ENCODE measurements around the gene FMN1.

The FMN1 gene

GRCh38 chr15:32838338-32838737 is 356.2 kb downstream of the FMN1 start:
- Histone ChIP-seq H3K4me3 (ENCODE audit: low read depth in 1 of 2, low read length in 1 of 2) (no peak overlapping the region), H3K9me3 (no peaks in the 10 kb centered on the region), H3K27ac (no peak overlapping the region), H3K27me3 (peaks cover 13% of the 10 kb centered on the region), H3K36me3 (no peaks in the 10 kb centered on the region), H3K4me1 (ENCODE audit: control insufficient read depth in 1 of 2, insufficient read depth in 1 of 2, low read depth in 1 of 2, low read length in 1 of 2) (no peaks in the 10 kb centered on the region)
- TF ChIP-seq CTCF (IDR thresholded peaks at IDR 0.05): no peak

DNA sequence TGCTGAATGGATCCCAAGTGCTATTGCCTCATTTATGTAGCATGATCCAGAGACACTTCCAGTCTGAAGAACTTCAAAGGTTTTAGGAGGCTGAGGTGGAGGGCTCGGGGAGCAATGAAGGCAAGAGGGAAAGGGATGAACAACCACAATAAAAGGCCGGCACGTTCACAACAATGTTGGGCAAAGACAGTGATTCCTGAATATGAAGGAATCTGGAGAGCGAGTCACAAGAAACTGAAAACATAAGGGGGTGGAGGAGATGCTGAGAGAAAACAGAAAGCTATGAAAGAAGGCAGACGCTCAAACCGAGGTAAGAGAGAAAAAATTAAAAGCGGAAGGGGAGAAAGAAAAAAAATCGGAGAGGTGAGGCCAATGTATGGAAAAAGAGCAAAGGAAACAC is 356.6 kb downstream of the FMN1 start:
- Histone ChIP-seq H3K36me3 (no peaks in the 10 kb centered on the region), H3K4me1 (ENCODE audit: control insufficient read depth in 1 of 2, insufficient read depth in 1 of 2, low read depth in 1 of 2, low read length in 1 of 2) (no peaks in the 10 kb centered on the region), H3K27me3 (peaks cover 13% of the 10 kb centered on the region), H3K27ac (no peak overlapping the region), H3K4me3 (ENCODE audit: low read depth in 1 of 2, low read length in 1 of 2) (no peak overlapping the region), H3K9me3 (no peaks in the 10 kb centered on the region)
- no peak for TF ChIP-seq CTCF (IDR thresholded peaks at IDR 0.05)

DNA sequence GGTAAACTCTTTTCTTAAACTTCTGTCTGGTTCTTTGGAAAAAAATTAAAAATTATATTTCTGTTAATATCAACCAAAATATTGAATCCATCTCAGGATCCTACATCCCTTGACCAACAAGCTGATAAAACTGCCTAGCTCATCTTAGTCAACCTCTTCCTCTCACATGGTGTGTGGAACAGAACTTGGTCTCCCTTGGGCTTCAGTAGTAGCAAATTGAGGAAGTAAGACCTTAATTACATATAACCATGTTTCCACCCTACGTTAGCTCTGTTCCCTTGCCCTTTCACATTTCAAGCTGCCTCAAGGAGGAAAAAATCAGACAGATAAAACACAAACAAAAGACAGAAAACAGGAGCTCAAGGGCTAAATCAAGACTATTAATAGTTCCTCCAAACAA is 360.4 kb downstream of the FMN1 start:
- no peaks in the 10 kb centered on the region for H3K4me1 ChIP-seq (ENCODE audit: control insufficient read depth in 1 of 2, insufficient read depth in 1 of 2, low read depth in 1 of 2, low read length in 1 of 2)
- H3K27me3 ChIP-seq: peaks cover 16% of the 10 kb centered on the region
- no peak overlapping the region for H3K27ac ChIP-seq
- H3K4me3 ChIP-seq (ENCODE audit: low read depth in 1 of 2, low read length in 1 of 2): no peak overlapping the region
- no peaks in the 10 kb centered on the region for H3K9me3 ChIP-seq
- TF ChIP-seq CTCF (IDR thresholded peaks at IDR 0.05): no peak
- H3K36me3 ChIP-seq: no peaks in the 10 kb centered on the region

- H3K9me3 ChIP-seq: no peaks in the 10 kb centered on the region
- H3K4me3 ChIP-seq (ENCODE audit: low read depth in 1 of 2, low read length in 1 of 2): no peak overlapping the region
- no peaks in the 10 kb centered on the region for H3K4me1 ChIP-seq (ENCODE audit: control insufficient read depth in 1 of 2, insufficient read depth in 1 of 2, low read depth in 1 of 2, low read length in 1 of 2)
- H3K27me3 ChIP-seq: peaks cover 17% of the 10 kb centered on the region
- no peak overlapping the region for H3K27ac ChIP-seq
- no peaks in the 10 kb centered on the region for H3K36me3 ChIP-seq
- TF ChIP-seq CTCF (IDR thresholded peaks at IDR 0.05): no peak
These were observed 361.1 kb downstream of the FMN1 start for GRCh38 chr15:32833379-32833821.

DNA sequence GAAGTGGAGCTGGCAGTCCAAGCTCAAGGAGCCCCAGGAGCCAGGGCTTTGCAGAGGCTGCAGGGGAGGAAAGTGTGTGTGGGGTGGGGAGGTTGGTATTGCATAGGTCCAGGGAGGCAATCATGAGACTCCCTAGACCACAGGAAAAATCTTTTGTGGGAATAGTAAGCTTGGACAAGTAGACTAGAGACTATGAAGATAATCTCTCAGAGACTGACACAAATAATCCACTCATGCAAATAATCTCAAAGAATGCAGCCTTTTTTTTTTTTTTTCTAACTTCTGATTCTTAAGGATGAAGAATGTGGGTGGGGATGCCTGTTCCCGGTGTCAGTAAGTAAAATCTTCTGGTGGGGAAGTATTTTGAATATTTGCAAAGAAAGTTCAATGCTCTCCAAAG is 363.0 kb downstream of the FMN1 start:
- TF ChIP-seq CTCF (IDR thresholded peaks at IDR 0.05): no peak
- H3K27me3 ChIP-seq: peaks cover 17% of the 10 kb centered on the region
- H3K4me1 ChIP-seq (ENCODE audit: control insufficient read depth in 1 of 2, insufficient read depth in 1 of 2, low read depth in 1 of 2, low read length in 1 of 2): no peaks in the 10 kb centered on the region
- H3K4me3 ChIP-seq (ENCODE audit: low read depth in 1 of 2, low read length in 1 of 2): no peak overlapping the region
- no peak overlapping the region for H3K27ac ChIP-seq
- H3K36me3 ChIP-seq: no peaks in the 10 kb centered on the region
- no peaks in the 10 kb centered on the region for H3K9me3 ChIP-seq

DNA sequence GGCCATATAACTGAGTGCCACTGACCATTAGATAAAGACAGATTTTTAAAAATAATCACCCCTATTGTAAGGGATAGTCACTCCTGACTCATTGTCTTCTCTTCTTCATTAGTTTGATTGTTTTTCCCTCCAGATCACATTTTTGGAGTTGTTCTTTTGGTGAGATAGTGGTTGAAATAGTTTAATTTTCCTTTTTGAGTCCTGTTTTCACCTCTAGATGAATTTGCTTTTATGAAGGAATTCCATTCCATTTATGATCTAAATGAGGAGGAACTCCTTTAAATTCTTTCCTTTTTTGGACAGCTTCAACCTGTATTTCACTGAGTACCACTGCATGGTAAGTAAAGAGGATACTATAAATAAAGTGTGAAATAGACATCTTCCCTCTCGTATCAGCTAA is 364.3 kb downstream of the FMN1 start:
- Histone ChIP-seq H3K4me3 (ENCODE audit: low read depth in 1 of 2, low read length in 1 of 2) (no peak overlapping the region), H3K4me1 (ENCODE audit: control insufficient read depth in 1 of 2, insufficient read depth in 1 of 2, low read depth in 1 of 2, low read length in 1 of 2) (no peaks in the 10 kb centered on the region), H3K9me3 (no peaks in the 10 kb centered on the region), H3K27me3 (peaks cover 17% of the 10 kb centered on the region), H3K27ac (no peak overlapping the region), H3K36me3 (no peaks in the 10 kb centered on the region)
- TF ChIP-seq CTCF (IDR thresholded peaks at IDR 0.05): no peak
